IMR-90 (cell line): ENCODE results near the gene AGBL3. TPM values are rescaled to one million over a fixed set of nuclear protein-coding genes. Genes with fewer than 3 reads are reported as not detected.

Experiments used
- ATAC-seq: fragments of 200-7000 bp; cut with Tn5 transposase; 2 replicates; pipeline ENCODE4 v1.9.1; 2020; ENCODE audit warnings: low read depth, mild to moderate bottlenecking, moderate library complexity
- BruUV-seq: library from RNA; stranded (reverse); fragments of 400-500 nt; replicated peaks from 2 replicates; lab custom pipeline; 2021; lab: Mats Ljungman, UMichigan
- CTCF ChIA-PET: fragments of 300-600 bp; formaldehyde crosslinking; extraction: SDS; loops from one replicate; lab custom pipeline; 2021; ENCODE audit warnings: antibody characterized with exemption; lab: Yijun Ruan, JAX
- POLR2A ChIA-PET: fragments of 300-600 bp; sonication (Branson Sonifier 250); formaldehyde crosslinking; loops from one replicate; lab custom pipeline; 2022; ENCODE audit warnings: antibody characterized with exemption; ENCODE audit not compliant: unreplicated experiment; lab: Charles Lee
- DNase-seq: peaks from one replicate; pipeline ENCODE4 v3.0.0; 2013
- H2AFZ ChIP-seq: replicated peaks from 2 replicates; pipeline ENCODE3; 2013; ENCODE audit warnings: low read length, mild to moderate bottlenecking; ENCODE audit not compliant: poor library complexity
- H2AK5ac ChIP-seq: 2 replicates; pipeline ENCODE4 v1.6.1; 2013; ENCODE audit warnings: low read depth, low read length, inconsistent platforms
- H2AK9ac ChIP-seq: replicated peaks from 2 replicates; pipeline ENCODE3; 2013; ENCODE audit warnings: mild to moderate bottlenecking, low read depth, low read length, moderate library complexity; ENCODE audit not compliant: poor library complexity
- H2BK120ac ChIP-seq: 2 replicates; pipeline ENCODE4 v1.6.1; 2013; ENCODE audit warnings: low read depth, low read length, inconsistent platforms
- H2BK15ac ChIP-seq: 3 replicates; pipeline ENCODE4 v1.6.1; 2013; ENCODE audit warnings: low read depth, low read length, inconsistent platforms
- H2BK20ac ChIP-seq: 2 replicates; pipeline ENCODE4 v1.6.1; 2013; ENCODE audit warnings: low read depth, mild to moderate bottlenecking, inconsistent platforms, low read length, moderate library complexity
- H2BK5ac ChIP-seq: 2 replicates; pipeline ENCODE4 v1.6.1; 2013; ENCODE audit warnings: mild to moderate bottlenecking, low read depth, low read length, inconsistent platforms; ENCODE audit not compliant: poor library complexity, severe bottlenecking
- H3K14ac ChIP-seq: replicated peaks from 2 replicates; pipeline ENCODE4 v1.6.1; 2013; ENCODE audit warnings: low read depth, low read length, inconsistent platforms
- H3K18ac ChIP-seq: 2 replicates; pipeline ENCODE4 v1.6.1; 2013; ENCODE audit warnings: low read depth, low read length, control low read depth
- H3K23ac ChIP-seq: 2 replicates; pipeline ENCODE4 v1.6.1; 2013; ENCODE audit warnings: low read depth, low read length, inconsistent platforms
- H3K27ac ChIP-seq: 2 replicates; pipeline ENCODE4 v1.5.1; 2013; ENCODE audit warnings: mild to moderate bottlenecking, control low read depth, low read length; ENCODE audit not compliant: insufficient read depth
- H3K27me3 ChIP-seq: 2 replicates; pipeline ENCODE4 v1.6.1; 2013; ENCODE audit warnings: low read length; ENCODE audit not compliant: control insufficient read depth, insufficient read depth
- H3K36me3 ChIP-seq: 2 replicates; pipeline ENCODE4 v1.6.1; 2013; ENCODE audit warnings: low read length, mixed read lengths; ENCODE audit not compliant: control insufficient read depth, insufficient read depth
- H3K4ac ChIP-seq: 2 replicates; pipeline ENCODE4 v1.6.1; 2013; ENCODE audit warnings: low read depth, low read length, inconsistent platforms
- H3K4me1 ChIP-seq: 2 replicates; pipeline ENCODE4 v1.6.1; 2013; ENCODE audit warnings: low read length, mixed read lengths; ENCODE audit not compliant: control insufficient read depth, insufficient read depth
- H3K4me2 ChIP-seq: 2 replicates; pipeline ENCODE4 v1.6.1; 2013; ENCODE audit warnings: low read depth, mild to moderate bottlenecking, control low read depth, low read length, moderate library complexity
- H3K4me3 ChIP-seq: 2 replicates; pipeline ENCODE4 v1.5.1; 2013; ENCODE audit warnings: low read depth, mild to moderate bottlenecking, control low read depth, low read length, moderate library complexity; ENCODE audit not compliant: insufficient read depth
- H3K56ac ChIP-seq: 2 replicates; pipeline ENCODE4 v1.6.1; 2013; ENCODE audit warnings: low read length, inconsistent platforms; ENCODE audit not compliant: insufficient read depth; ENCODE audit errors: extremely low read depth
- H3K79me1 ChIP-seq, 2 experiments: 2 replicates each; pipeline ENCODE4 v1.6.1; 2013; ENCODE audit warnings: low read length in 2 of 2, inconsistent platforms in 1 of 2, low read depth in 1 of 2
- H3K9ac ChIP-seq: 2 replicates; pipeline ENCODE4 v1.6.1; 2013; ENCODE audit warnings: low read depth, low read length, control low read depth
- H3K9me1 ChIP-seq: 2 replicates; pipeline ENCODE4 v1.6.1; 2013; ENCODE audit warnings: low read length, inconsistent platforms; ENCODE audit not compliant: insufficient read depth
- H3K9me3 ChIP-seq: 2 replicates; pipeline ENCODE4 v1.6.1; 2013; ENCODE audit warnings: low read length; ENCODE audit not compliant: control insufficient read depth, insufficient read depth
- H4K20me1 ChIP-seq: 2 replicates; pipeline ENCODE4 v1.6.1; 2013; ENCODE audit warnings: low read length, inconsistent platforms; ENCODE audit not compliant: insufficient read depth
- H4K5ac ChIP-seq: 2 replicates; pipeline ENCODE4 v1.6.1; 2013; ENCODE audit warnings: mild to moderate bottlenecking, low read depth, low read length, control low read depth
- H4K8ac ChIP-seq, 2 experiments: 2 replicates each; pipeline ENCODE4 v1.6.1; 2013; ENCODE audit warnings: low read depth in 2 of 2, low read length in 2 of 2, control low read depth in 1 of 2, inconsistent platforms in 1 of 2
- H4K91ac ChIP-seq: 2 replicates; pipeline ENCODE4 v1.6.1; 2013; ENCODE audit warnings: low read depth, low read length, inconsistent platforms; ENCODE audit not compliant: insufficient read depth
- BHLHE40 ChIP-seq: fragments of 150-350 bp; IDR thresholded peaks from 2 replicates; pipeline ENCODE4 v1.6.1; 2016; ENCODE audit warnings: mild to moderate bottlenecking, low read depth, low read length
- CEBPB ChIP-seq: IDR thresholded peaks from 2 replicates; pipeline ENCODE4 v1.6.1; 2012; ENCODE audit warnings: low read depth, low read length, improper control_type of control experiment
- CHD1 ChIP-seq: IDR thresholded peaks from 2 replicates; pipeline ENCODE4 v1.6.1; 2012; ENCODE audit warnings: low read depth, low read length, improper control_type of control experiment
- CTCF ChIP-seq: conservative IDR thresholded peaks from 2 replicates; pipeline ENCODE4 v1.5.1; 2012; ENCODE audit warnings: mild to moderate bottlenecking, low read depth, low read length, improper control_type of control experiment
- ELK1 ChIP-seq: fragments of 150-350 bp; IDR thresholded peaks from 2 replicates; pipeline ENCODE4 v1.6.1; 2016; ENCODE audit warnings: low read depth, mild to moderate bottlenecking, low read length, moderate library complexity, borderline replicate concordance
- FOS ChIP-seq: fragments of 150-350 bp; IDR thresholded peaks from 2 replicates; pipeline ENCODE4 v1.6.1; 2016; ENCODE audit warnings: low read depth, low read length
- MAZ ChIP-seq: IDR thresholded peaks from 2 replicates; pipeline ENCODE4 v1.6.1; 2012; ENCODE audit warnings: low read depth, mild to moderate bottlenecking, low read length, improper control_type of control experiment, moderate library complexity, borderline replicate concordance
- NFE2L2 ChIP-seq: fragments of 150-350 bp; IDR thresholded peaks from 2 replicates; pipeline ENCODE4 v1.6.1; 2016; ENCODE audit warnings: low read depth, mild to moderate bottlenecking, low read length
- POLR2A ChIP-seq: IDR thresholded peaks from 2 replicates; pipeline ENCODE4 v1.6.1; 2012; ENCODE audit warnings: mild to moderate bottlenecking, low read depth, low read length
- RAD21 ChIP-seq: IDR thresholded peaks from 2 replicates; pipeline ENCODE4 v1.6.1; 2012; ENCODE audit warnings: low read length, improper control_type of control experiment
- RFX5 ChIP-seq: IDR thresholded peaks from 2 replicates; pipeline ENCODE4 v1.8.0; 2012; ENCODE audit warnings: low read depth, mild to moderate bottlenecking, low read length, moderate library complexity
- SMC3 ChIP-seq: fragments of 150-350 bp; IDR thresholded peaks from 2 replicates; pipeline ENCODE4 v1.6.1; 2016; ENCODE audit warnings: low read depth, mild to moderate bottlenecking, antibody characterized with exemption, low read length, moderate library complexity
- USF2 ChIP-seq: fragments of 150-350 bp; IDR thresholded peaks from 2 replicates; pipeline ENCODE4 v1.6.1; 2017; ENCODE audit warnings: mild to moderate bottlenecking, antibody characterized with exemption, low read length, low read depth
- WGBS, 2 experiments: methylation state at CpG; one replicate each; pipeline versions ENCODE4 v1.1.5 to v1.1.7; 2013; ENCODE audit warnings: missing lambda C conversion rate in 2 of 2; ENCODE audit not compliant: insufficient read length in 1 of 2; ENCODE audit errors: extremely low coverage in 2 of 2; 5-methylcytosine and 5-hydroxymethylcytosine counted together
- dilution Hi-C: fragments of 300-500 bp; cut with HindIII; formaldehyde crosslinking; loops from one replicate; pipeline ENCODE4 v1.14.3; 2018; ENCODE audit warnings: low sequenced_read_pairs; ENCODE audit not compliant: unreplicated experiment
- in situ Hi-C: fragments of 300-500 bp; cut with MboI; formaldehyde crosslinking; loops from 3 replicates; pipeline ENCODE4 v1.14.3; 2019; ENCODE audit warnings: low sequenced_read_pairs, inconsistent platforms, mixed read lengths
- intact Hi-C: fragments of 100-400 bp; cut with micrococcal nuclease; formaldehyde crosslinking; loops from 2 replicates; pipeline ENCODE4 v1.10.0; 2022
- polyA plus RNA-seq, 3 experiments: library from polyadenylated mRNA; depleted of rRNA; stranded (reverse); fragments of >200 nt; gene quantifications; 2 replicates each; pipeline ENCODE4 v1.2.3, GENCODE V29; 2012; ENCODE audit warnings: low replicate concordance in 1 of 3
- total RNA-seq: library from RNA; depleted of rRNA; stranded (reverse); fragments of >200 nt; gene quantifications from 2 replicates; pipeline ENCODE4 v1.2.3, GENCODE V29; 2012

The AGBL3 gene
- total and polyA plus RNA-seq, 2 of the 4 experiments (the other 2 are of a cell fraction) = 0.18 to 0.65 TPM

GRCh38 chr7:134945691-134946090 lies 40.6 kb upstream of the AGBL3 start:
- Histone ChIP-seq H3K18ac (no peak overlapping the region), H2BK5ac (peak overlapping the region; percentile 63), H2BK120ac (no peak overlapping the region), H3K4me1 (peaks cover 9% of the 10 kb centered on the region), H3K4me3 (no peak overlapping the region), H3K23ac (no peak overlapping the region), H4K20me1 (no peaks in the 10 kb centered on the region; the same call in 1 of the 2 replicates), H3K4me2 (no peak overlapping the region), H3K9me3 (no peaks in the 10 kb centered on the region), H3K14ac (no peak overlapping the region), H2AK5ac (no peak overlapping the region), H4K5ac (no peak overlapping the region), H3K9ac (no peak overlapping the region), H3K79me1 (peaks cover 20 to 61% of the 10 kb centered on the region in 2 experiments), H3K56ac (no peak overlapping the region), H2BK15ac (no peak overlapping the region), H3K27me3 (no peaks in the 10 kb centered on the region), H4K91ac (no peak overlapping the region), H3K27ac (no peak overlapping the region), H3K36me3 (peaks cover 36% of the 10 kb centered on the region), H2AFZ (no peak overlapping the region), H3K9me1 (peaks cover 4% of the 10 kb centered on the region), H3K4ac (no peak overlapping the region), H4K8ac (no peak overlapping the region), H2BK20ac (no peak overlapping the region), H2AK9ac (no peak overlapping the region)
- intact Hi-C loops (no loop called here), in situ Hi-C loops (loop anchor here (5.0 kb wide), 1 partner anchor 258 kb away; no protein-coding TSS in a partner anchor), dilution Hi-C loops (no loop called here)
- TF ChIP-seq ELK1 (no peak), CTCF (no peak), POLR2A (no peak), FOS (no peak), CHD1 (no peak), MAZ (no peak), SMC3 (no peak), RAD21 (no peak), RFX5 (no peak), BHLHE40 (no peak), NFE2L2 (no peak), USF2 (no peak), CEBPB (no peak)
- ChIA-PET CTCF (no interaction called here), POLR2A (no interaction called here)
- DNase-seq (no peak), ATAC-seq (no peak)
- BruUV-seq = no TSS peak
- WGBS, 2 experiments = no CpG with 5 or more reads among the region's 3 CpGs
